NCI-H2107 treated with DMSO at 0.1 percent for 48 hours (cell line): ENCODE measurements around the gene INPP4B.
A peak's percentile ranks its signal among the peaks of the same experiment; 100 is the strongest.

ENCODE experiments used
- DNase-seq: peaks from one replicate; lab custom pipeline; 2025; ENCODE audit not compliant: unreplicated experiment; lab: John Stamatoyannopoulos, UW

Gene INPP4B

GRCh38 chr4:142485452-142485851 lies 360.6 kb downstream of the INPP4B start:
- no peak for DNase-seq

DNA sequence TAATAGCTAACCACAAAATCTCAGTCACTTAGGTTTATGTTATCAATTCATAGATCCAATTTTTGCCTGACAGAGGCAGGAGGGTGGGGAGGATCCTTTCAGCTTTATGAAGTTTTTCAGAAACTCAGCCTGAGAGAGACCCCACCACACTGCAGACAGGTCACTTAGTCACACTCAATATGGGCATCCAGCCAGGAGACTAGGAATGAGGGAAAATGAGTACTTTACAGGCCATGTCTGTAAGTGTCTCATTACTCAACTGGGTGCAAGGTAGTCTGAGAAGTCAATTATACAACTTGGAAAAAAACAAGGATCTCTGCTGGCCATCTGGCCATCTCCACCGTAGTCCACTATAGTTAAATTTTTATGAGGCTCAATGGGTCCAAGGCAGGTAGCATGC lies 365.9 kb downstream of the INPP4B start:
- no peak for DNase-seq

- DNase-seq = no peak
Observed at GRCh38 chr4:142475663-142476062, 370.4 kb downstream of the INPP4B start.

DNA sequence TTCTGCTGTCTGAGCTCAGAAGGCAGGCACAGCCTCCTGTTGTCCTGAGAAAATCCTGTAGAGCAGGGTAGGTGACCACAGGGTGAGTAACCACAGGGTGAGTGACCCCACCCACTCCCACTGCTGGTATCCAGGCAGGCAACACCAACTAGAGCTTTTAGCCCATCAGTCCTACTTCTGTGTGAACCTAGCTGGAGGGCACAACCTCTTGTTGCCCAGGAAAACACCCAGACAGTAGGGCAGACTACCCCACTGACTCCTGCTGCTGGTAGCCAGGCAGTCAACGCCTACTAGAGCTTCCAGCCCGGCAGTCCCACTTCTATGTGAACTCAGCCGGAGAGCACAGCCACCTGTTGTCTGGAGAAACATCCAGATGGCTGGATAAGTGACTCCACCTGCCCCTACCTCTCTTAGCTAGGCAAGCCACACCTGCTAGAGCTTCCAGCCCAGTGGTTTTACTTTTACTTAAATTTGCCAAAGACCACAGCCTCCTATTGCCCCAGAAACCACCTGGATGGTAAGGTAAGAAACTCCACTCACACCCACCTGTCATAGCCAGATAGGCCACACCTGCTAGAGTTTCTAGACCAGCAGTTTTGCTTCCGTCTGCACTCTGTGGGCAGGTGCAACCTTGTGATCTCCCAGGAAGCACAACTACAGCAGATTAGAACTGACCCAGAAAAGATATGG lies 371.6 kb downstream of the INPP4B start:
- peak; percentile 90 for DNase-seq

DNA sequence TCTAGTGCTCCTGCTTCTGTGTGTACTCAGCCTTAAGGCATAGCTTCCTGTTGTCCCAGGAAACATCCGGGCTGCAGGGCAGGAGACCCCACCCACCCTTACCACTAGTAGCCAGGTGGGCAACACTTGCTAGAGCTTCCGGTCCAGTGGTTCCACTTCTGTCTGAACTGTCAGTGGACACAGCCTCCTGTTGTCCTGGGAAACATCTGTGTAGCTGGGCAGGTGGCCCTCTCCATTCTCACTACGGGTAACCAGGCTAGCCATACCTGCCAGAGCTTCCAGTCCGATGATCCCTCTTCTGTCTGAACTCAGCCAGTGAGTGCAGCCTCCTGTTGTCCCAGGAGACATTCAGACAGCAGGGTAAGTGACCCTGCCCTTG lies 372.2 kb downstream of the INPP4B start:
- DNase-seq = no peak

DNA sequence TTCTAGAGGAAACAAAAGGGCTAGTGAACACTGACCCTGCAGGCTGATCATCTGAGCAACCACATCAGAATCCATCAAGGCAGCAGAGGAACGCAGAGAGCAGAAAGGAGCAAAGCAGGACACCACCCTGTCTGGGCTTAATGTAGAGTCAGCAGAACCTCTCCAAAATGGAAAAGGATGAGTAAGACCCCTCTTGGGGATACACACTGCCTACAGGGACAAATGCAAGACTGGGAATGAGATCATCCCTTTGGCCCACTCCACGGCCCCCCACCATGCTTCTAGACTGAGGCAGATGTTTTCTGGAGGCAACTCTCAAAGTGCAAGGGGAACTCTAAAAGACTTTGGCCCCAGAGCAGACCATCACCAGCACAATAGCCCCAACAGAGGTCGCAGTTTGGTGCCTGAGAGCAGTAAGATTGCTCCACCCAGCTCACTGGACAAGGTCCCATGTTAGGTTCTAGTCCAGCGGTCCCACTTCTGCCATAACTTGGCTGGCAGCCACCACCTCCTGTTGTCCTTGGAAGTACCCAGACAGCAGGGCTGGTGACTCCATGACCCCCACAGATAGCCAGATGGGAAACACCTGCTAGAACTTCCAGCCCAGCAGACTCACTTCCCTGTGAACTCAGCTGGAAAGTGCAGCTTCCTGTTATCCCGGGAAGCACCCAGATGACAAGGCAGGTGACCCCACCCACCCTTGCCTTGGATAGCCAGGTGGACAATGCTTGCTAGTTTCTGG lies 372.7 kb downstream of the INPP4B start:
- no peak for DNase-seq

DNA sequence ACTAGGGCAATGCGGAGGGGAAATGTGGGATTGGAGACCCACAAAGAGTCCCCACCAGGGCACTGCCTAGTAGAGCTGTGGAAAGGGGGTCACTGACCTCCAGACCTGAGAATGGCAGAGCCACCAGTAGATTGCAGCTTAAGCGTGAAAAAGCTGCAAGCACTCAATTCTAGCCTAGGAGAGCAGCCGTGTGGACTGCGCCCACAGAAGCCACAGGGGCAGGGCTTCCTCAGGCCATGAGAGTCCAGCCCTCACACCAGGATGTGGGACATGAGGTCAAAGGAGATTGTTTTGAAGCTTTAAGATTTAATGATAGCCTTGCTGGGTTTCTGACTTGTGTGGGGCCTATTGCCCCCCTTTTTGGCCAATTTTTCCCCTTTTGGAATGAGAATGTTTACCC lies 379.0 kb downstream of the INPP4B start:
- DNase-seq = no peak

DNA sequence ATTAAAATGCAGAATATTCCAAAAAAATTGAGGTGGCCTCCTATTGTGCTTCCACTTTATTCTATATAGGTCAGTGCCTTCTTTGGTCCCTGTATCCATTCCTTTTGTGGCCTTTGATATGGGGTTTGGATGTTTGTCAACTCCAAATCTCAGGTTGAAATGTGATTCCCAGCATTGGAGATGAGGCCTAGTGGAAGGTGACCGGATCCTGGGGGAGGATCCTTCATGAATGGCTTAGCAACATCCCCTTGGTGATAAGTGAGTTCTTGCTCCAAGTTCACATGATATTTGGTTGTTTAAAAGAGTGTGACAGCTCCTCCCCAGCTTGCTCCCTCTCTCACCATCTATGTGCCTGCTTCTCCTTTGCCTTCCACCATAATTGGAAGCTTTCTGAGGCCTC lies 380.6 kb downstream of the INPP4B start:
- no peak for DNase-seq

- DNase-seq = no peak
Observed at GRCh38 chr4:142463206-142463605, 382.9 kb downstream of the INPP4B start.

- no peak for DNase-seq
Observed at GRCh38 chr4:142452161-142452855, 393.8 kb downstream of the INPP4B start.

GRCh38 chr4:142449771-142450373 lies 396.2 kb downstream of the INPP4B start:
- no peak for DNase-seq

GRCh38 chr4:142447009-142447408 lies 399.1 kb downstream of the INPP4B start:
- DNase-seq = no peak

GRCh38 chr4:142443469-142443868 lies 402.6 kb downstream of the INPP4B start:
- no peak for DNase-seq

GRCh38 chr4:142440093-142440492 lies 406.0 kb downstream of the INPP4B start:
- no peak for DNase-seq

GRCh38 chr4:142435599-142436235 lies 410.4 kb downstream of the INPP4B start:
- DNase-seq = no peak

GRCh38 chr4:142434519-142435224 lies 411.4 kb downstream of the INPP4B start:
- no peak for DNase-seq

GRCh38 chr4:142428715-142429114 lies 417.4 kb downstream of the INPP4B start:
- no peak for DNase-seq

DNA sequence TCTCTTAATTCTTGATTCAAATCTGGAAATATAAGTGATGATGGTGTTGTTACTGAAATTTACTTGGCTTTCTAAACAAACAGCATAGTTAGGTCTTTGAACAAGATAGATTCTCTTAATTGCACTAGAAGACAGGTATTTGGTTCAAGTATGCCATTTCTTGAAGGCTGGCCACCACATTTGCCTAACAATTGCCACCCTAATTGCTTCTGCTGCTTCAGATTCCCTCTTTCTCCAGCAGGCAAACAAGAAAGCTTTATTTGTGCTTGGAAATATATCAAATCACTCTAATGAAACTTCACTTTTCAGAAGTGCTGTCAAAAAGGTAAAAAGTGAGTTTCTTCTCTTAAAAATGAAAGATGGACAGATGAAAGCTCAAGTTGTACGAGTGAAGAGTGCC lies 418.6 kb downstream of the INPP4B start:
- DNase-seq = no peak

DNA sequence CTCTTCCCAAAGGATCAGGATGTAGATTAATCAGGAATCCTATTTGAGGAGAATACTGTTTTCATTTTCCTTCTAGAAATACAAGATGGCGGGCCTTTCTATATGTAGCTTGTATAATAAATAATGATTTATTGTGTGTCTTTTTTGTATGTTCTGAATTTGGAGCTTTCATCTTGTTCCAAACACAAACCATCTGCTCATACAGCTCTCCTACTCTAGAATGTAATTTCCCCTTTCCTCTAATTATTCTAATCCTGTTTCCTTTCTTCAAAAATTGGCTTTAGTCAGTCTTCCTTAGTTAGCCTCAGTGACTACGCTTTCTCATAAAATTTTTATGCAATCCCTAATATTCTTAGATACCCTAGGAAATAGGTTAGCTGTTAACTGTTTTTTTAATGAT lies 422.2 kb downstream of the INPP4B start:
- no peak for DNase-seq

GRCh38 chr4:142420311-142421095 lies 425.6 kb downstream of the INPP4B start:
- no peak for DNase-seq
